Measurements from ENCODE around the gene EPS8. TPM values are rescaled to one million over a fixed set of nuclear protein-coding genes. Genes with fewer than 3 reads are reported as not detected.

The EPS8 gene
- total RNA-seq, 1 experiment from 2014 or later = 7.5 TPM

DNA sequence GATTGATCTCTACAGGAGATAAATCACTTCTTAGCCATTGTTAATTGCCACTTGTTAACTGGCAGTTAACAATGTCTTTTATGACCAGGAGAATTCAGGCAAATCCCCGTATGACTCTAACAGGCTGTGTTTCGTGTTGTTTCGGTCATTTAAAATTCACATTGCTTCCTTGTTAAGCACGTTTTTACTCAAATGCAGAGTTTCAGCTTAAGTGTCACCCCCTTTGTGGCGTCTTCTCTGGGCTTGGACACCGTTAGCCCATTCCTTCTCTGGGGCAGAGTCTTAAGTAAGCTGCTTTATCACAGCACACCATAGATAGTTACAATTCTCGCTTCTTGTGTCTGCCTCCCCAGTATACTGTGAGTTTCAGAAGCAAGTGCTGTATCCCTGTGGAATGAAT is 205.4 kb downstream of the EPS8 start:
- TF ChIP-seq, protein P1, sequence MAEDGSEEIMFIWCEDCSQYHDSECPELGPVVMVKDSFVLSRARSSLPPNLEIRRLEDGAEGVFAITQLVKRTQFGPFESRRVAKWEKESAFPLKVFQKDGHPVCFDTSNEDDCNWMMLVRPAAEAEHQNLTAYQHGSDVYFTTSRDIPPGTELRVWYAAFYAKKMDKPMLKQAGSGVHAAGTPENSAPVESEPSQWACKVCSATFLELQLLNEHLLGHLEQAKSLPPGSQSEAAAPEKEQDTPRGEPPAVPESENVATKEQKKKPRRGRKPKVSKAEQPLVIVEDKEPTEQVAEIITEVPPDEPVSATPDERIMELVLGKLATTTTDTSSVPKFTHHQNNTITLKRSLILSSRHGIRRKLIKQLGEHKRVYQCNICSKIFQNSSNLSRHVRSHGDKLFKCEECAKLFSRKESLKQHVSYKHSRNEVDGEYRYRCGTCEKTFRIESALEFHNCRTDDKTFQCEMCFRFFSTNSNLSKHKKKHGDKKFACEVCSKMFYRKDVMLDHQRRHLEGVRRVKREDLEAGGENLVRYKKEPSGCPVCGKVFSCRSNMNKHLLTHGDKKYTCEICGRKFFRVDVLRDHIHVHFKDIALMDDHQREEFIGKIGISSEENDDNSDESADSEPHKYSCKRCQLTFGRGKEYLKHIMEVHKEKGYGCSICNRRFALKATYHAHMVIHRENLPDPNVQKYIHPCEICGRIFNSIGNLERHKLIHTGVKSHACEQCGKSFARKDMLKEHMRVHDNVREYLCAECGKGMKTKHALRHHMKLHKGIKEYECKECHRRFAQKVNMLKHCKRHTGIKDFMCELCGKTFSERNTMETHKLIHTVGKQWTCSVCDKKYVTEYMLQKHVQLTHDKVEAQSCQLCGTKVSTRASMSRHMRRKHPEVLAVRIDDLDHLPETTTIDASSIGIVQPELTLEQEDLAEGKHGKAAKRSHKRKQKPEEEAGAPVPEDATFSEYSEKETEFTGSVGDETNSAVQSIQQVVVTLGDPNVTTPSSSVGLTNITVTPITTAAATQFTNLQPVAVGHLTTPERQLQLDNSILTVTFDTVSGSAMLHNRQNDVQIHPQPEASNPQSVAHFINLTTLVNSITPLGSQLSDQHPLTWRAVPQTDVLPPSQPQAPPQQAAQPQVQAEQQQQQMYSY (CRISPR knock-in tag; IDR thresholded peaks at IDR 0.05) = no peak
- TF ChIP-seq JAZF1 (CRISPR knock-in tag; IDR thresholded peaks at IDR 0.05) (no peak), FOXJ3 (CRISPR knock-in tag; IDR thresholded peaks at IDR 0.05; ENCODE audit: borderline replicate concordance) (no peak), GTF2I (CRISPR knock-in tag; conservative IDR thresholded peaks at IDR 0.05) (no peak), ZNF416 (CRISPR knock-in tag; IDR thresholded peaks at IDR 0.05) (no peak), GRHL2 (CRISPR knock-in tag; IDR thresholded peaks at IDR 0.05; ENCODE audit: insufficient replicate concordance, severe bottlenecking) (no peak), IRF2 (CRISPR knock-in tag; IDR thresholded peaks at IDR 0.05; ENCODE audit: borderline replicate concordance, low read depth) (no peak), ZNF263 (CRISPR knock-in tag; IDR thresholded peaks at IDR 0.05; ENCODE audit: low read depth) (no peak), EMX1 (CRISPR knock-in tag; IDR thresholded peaks at IDR 0.05) (no peak), CREM (CRISPR knock-in tag; IDR thresholded peaks at IDR 0.05) (no peak), MYBL2 (CRISPR knock-in tag; IDR thresholded peaks at IDR 0.05) (no peak)
- TF ChIP-seq, protein P2, sequence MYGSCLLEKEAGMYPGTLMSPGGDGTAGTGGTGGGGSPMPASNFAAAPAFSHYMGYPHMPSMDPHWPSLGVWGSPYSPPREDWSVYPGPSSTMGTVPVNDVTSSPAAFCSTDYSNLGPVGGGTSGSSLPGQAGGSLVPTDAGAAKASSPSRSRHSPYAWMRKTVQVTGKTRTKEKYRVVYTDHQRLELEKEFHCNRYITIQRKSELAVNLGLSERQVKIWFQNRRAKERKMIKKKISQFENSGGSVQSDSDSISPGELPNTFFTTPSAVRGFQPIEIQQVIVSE (CRISPR knock-in tag; IDR thresholded peaks at IDR 0.05; ENCODE audit: borderline replicate concordance) = no peak
- TF ChIP-seq, protein P3, sequence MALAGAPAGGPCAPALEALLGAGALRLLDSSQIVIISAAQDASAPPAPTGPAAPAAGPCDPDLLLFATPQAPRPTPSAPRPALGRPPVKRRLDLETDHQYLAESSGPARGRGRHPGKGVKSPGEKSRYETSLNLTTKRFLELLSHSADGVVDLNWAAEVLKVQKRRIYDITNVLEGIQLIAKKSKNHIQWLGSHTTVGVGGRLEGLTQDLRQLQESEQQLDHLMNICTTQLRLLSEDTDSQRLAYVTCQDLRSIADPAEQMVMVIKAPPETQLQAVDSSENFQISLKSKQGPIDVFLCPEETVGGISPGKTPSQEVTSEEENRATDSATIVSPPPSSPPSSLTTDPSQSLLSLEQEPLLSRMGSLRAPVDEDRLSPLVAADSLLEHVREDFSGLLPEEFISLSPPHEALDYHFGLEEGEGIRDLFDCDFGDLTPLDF (CRISPR knock-in tag; IDR thresholded peaks at IDR 0.05) = no peak
- DNase-seq (ENCODE audit: low spot score) (no peak), ATAC-seq (no peak; the same call in 1 of the 2 replicates)
- CTCF ChIA-PET = interaction anchor here (1.0 to 5.0 kb wide), 25 partner anchors 9 to 394 kb away, joined by 3 to 85 read pairs (median 6); no protein-coding TSS in a partner anchor
- no peak overlapping the region for H3K4me3 Mint-ChIP-seq
- H3K27me3 Mint-ChIP-seq (ENCODE audit: low read depth) = no peaks in the 10 kb centered on the region; the same call in 1 of the 2 replicates
- POLR2A ChIA-PET = interaction anchor here (1.2 kb wide), 1 partner anchor 205 kb away, joined by 4 read pairs; the partner anchor contains the start of gene EPS8
- H3K27ac Mint-ChIP-seq = no peak overlapping the region
- peaks cover 15% of the 10 kb centered on the region for H3K36me3 Mint-ChIP-seq
- H3K9me3 Mint-ChIP-seq = peaks cover 23% of the 10 kb centered on the region
- peaks cover 14% of the 10 kb centered on the region for H3K4me1 Mint-ChIP-seq

DNA sequence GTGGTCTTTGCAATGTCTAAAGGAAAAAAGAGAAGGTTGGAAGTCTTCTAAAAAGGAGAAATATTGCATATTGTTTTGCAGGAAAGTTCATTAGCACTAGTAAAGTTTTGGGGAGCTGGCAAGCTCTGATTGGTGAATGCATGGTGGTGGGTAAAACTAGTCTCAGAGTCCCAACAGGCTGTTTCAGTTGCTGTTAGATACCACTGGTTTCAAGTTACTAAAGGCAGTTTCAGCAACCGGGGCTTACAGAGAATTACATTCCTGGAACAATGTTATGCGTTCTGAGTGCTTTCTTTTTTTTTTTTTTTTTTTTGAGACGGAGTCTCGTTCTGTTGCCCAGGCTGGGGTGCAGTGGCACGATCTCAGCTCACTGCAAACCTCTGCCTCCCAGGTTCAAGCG is 208.2 kb downstream of the EPS8 start:
- H3K4me3 Mint-ChIP-seq = no peak overlapping the region
- no peak for DNase-seq (ENCODE audit: low spot score)
- no peaks in the 10 kb centered on the region; the same call in 1 of the 2 replicates for H3K27me3 Mint-ChIP-seq (ENCODE audit: low read depth)
- ChIA-PET POLR2A (no interaction called here), CTCF (interaction anchor here (0.6 to 0.7 kb wide), 2 partner anchors 62 to 276 kb away, joined by 3 to 4 read pairs; no protein-coding TSS in a partner anchor)
- peak overlapping the region; percentile 51; the same call in 1 of the 2 replicates for H3K27ac Mint-ChIP-seq
- peaks cover 15% of the 10 kb centered on the region for H3K36me3 Mint-ChIP-seq
- H3K9me3 Mint-ChIP-seq = peaks cover 23% of the 10 kb centered on the region
- TF ChIP-seq ZNF396 (CRISPR knock-in tag; IDR thresholded peaks at IDR 0.05; ENCODE audit: borderline replicate concordance) = no peak
- TF ChIP-seq, protein P4, sequence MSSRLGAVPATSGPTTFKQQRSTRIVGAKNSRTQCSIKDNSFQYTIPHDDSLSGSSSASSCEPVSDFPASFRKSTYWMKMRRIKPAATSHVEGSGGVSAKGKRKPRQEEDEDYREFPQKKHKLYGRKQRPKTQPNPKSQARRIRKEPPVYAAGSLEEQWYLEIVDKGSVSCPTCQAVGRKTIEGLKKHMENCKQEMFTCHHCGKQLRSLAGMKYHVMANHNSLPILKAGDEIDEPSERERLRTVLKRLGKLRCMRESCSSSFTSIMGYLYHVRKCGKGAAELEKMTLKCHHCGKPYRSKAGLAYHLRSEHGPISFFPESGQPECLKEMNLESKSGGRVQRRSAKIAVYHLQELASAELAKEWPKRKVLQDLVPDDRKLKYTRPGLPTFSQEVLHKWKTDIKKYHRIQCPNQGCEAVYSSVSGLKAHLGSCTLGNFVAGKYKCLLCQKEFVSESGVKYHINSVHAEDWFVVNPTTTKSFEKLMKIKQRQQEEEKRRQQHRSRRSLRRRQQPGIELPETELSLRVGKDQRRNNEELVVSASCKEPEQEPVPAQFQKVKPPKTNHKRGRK (CRISPR knock-in tag; IDR thresholded peaks at IDR 0.05; ENCODE audit: borderline replicate concordance) = no peak
- TF ChIP-seq TP53 (CRISPR knock-in tag; IDR thresholded peaks at IDR 0.05) = no peak
- no peak for TF ChIP-seq JUN (CRISPR knock-in tag; IDR thresholded peaks at IDR 0.05)
- TF ChIP-seq OVOL2 (CRISPR knock-in tag; IDR thresholded peaks at IDR 0.05; ENCODE audit: borderline replicate concordance) = no peak
- TF ChIP-seq, protein P5, sequence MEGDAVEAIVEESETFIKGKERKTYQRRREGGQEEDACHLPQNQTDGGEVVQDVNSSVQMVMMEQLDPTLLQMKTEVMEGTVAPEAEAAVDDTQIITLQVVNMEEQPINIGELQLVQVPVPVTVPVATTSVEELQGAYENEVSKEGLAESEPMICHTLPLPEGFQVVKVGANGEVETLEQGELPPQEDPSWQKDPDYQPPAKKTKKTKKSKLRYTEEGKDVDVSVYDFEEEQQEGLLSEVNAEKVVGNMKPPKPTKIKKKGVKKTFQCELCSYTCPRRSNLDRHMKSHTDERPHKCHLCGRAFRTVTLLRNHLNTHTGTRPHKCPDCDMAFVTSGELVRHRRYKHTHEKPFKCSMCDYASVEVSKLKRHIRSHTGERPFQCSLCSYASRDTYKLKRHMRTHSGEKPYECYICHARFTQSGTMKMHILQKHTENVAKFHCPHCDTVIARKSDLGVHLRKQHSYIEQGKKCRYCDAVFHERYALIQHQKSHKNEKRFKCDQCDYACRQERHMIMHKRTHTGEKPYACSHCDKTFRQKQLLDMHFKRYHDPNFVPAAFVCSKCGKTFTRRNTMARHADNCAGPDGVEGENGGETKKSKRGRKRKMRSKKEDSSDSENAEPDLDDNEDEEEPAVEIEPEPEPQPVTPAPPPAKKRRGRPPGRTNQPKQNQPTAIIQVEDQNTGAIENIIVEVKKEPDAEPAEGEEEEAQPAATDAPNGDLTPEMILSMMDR (IDR thresholded peaks at IDR 0.05) = no peak
- no peak for TF ChIP-seq ETV6 (CRISPR knock-in tag; IDR thresholded peaks at IDR 0.05)
- TF ChIP-seq ZNF263 (CRISPR knock-in tag; IDR thresholded peaks at IDR 0.05; ENCODE audit: low read depth) = no peak
- no peak for TF ChIP-seq IRF2 (CRISPR knock-in tag; IDR thresholded peaks at IDR 0.05; ENCODE audit: borderline replicate concordance, low read depth)
- TF ChIP-seq CREB1 (CRISPR knock-in tag; IDR thresholded peaks at IDR 0.05) = no peak
- TF ChIP-seq ZNF138 (CRISPR knock-in tag; conservative IDR thresholded peaks at IDR 0.05) = no peak
- no peak for TF ChIP-seq SOX15 (CRISPR knock-in tag; IDR thresholded peaks at IDR 0.05)
- TF ChIP-seq RORB (CRISPR knock-in tag; IDR thresholded peaks at IDR 0.05) = no peak
- TF ChIP-seq ZNF232 (CRISPR knock-in tag; IDR thresholded peaks at IDR 0.05) = no peak
- no peak for TF ChIP-seq NR2C2 (CRISPR knock-in tag; IDR thresholded peaks at IDR 0.05)
- H3K4me1 Mint-ChIP-seq = peaks cover 14% of the 10 kb centered on the region
- ATAC-seq = peak; percentile 53; the same call in 1 of the 2 replicates
